ENCODE results near the gene TMEM240. TPM values are rescaled to one million over a fixed set of nuclear protein-coding genes. Genes with fewer than 3 reads are reported as not detected.

Gene TMEM240
- total and polyA plus RNA-seq, 2 experiments from 2014 or later = 1.8 to 5.1 TPM

DNA sequence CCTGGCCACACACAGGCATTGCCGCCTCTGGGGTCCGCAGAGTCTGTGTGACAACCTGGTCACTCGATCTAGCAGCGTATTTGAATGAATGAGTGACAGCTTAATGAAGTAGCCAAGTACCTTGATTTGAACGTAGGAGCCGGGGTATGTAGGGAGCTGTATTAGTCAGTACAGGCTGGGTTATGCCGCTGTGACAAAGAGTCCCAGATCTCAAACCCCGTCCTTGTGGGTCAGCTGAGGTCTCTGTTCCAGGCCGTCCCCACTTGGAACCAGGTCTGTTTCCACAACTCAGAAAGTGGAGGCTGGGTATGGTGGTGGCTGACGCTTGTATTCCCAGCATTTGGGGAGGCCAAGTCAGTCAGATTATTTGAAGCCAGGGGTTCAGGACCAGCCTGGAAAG lies 48.8 kb downstream of the TMEM240 start:
- Histone ChIP-seq H3K4me3 (no peak overlapping the region), H4K20me1 (replicated peaks; ENCODE audit: insufficient read depth) (peaks cover 8% of the 10 kb centered on the region), H3K27ac (ENCODE audit: low read depth) (no peak overlapping the region), H2AFZ (no peak overlapping the region), H3K79me2 (replicated peaks; ENCODE audit: insufficient read depth) (no peaks in the 10 kb centered on the region), H3K27me3 (ENCODE audit: insufficient read depth) (no peaks in the 10 kb centered on the region), H3K36me3 (ENCODE audit: insufficient read depth) (peaks cover 15% of the 10 kb centered on the region), H3K9me2 (ENCODE audit: insufficient read depth) (no peaks in the 10 kb centered on the region), H3K4me2 (no peak overlapping the region), H3F3A (replicated peaks; ENCODE audit: low read depth) (0 out of 2 replicates have a peak, but pooled peaks cover 10% of the 10 kb centered on the region), H3K4me1 (ENCODE audit: insufficient read depth) (no peaks in the 10 kb centered on the region)
- DNase-seq (ENCODE audit: low spot score) (no peak), ATAC-seq (no peak)
- Mint-ChIP-seq H3K4me3 (no peak overlapping the region), H3K27me3 (ENCODE audit: insufficient read depth, low read depth, poor library complexity) (peaks cover 2% of the 10 kb centered on the region), H3K4me1 (no peaks in the 10 kb centered on the region; the same call in 2 of the 3 replicates), H3K9me3 (no peaks in the 10 kb centered on the region; the same call in 2 of the 3 replicates), H3K36me3 (ENCODE audit: low read depth) (peaks cover 66% of the 10 kb centered on the region), H3K27ac (no peak overlapping the region)
- TF ChIP-seq ZNF331 (CRISPR knock-in tag; IDR thresholded peaks at IDR 0.05; ENCODE audit: low read depth) = no peak
- no peak for TF ChIP-seq STAT1 (IDR thresholded peaks at IDR 0.05; ENCODE audit: unreplicated experiment)
- no peak for TF ChIP-seq POLR2AphosphoS5 (IDR thresholded peaks at IDR 0.05; ENCODE audit: low read depth)
- TF ChIP-seq, protein P1, sequence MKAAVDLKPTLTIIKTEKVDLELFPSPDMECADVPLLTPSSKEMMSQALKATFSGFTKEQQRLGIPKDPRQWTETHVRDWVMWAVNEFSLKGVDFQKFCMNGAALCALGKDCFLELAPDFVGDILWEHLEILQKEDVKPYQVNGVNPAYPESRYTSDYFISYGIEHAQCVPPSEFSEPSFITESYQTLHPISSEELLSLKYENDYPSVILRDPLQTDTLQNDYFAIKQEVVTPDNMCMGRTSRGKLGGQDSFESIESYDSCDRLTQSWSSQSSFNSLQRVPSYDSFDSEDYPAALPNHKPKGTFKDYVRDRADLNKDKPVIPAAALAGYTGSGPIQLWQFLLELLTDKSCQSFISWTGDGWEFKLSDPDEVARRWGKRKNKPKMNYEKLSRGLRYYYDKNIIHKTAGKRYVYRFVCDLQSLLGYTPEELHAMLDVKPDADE (IDR thresholded peaks at IDR 0.05) = no peak
- TF ChIP-seq, protein P2, sequence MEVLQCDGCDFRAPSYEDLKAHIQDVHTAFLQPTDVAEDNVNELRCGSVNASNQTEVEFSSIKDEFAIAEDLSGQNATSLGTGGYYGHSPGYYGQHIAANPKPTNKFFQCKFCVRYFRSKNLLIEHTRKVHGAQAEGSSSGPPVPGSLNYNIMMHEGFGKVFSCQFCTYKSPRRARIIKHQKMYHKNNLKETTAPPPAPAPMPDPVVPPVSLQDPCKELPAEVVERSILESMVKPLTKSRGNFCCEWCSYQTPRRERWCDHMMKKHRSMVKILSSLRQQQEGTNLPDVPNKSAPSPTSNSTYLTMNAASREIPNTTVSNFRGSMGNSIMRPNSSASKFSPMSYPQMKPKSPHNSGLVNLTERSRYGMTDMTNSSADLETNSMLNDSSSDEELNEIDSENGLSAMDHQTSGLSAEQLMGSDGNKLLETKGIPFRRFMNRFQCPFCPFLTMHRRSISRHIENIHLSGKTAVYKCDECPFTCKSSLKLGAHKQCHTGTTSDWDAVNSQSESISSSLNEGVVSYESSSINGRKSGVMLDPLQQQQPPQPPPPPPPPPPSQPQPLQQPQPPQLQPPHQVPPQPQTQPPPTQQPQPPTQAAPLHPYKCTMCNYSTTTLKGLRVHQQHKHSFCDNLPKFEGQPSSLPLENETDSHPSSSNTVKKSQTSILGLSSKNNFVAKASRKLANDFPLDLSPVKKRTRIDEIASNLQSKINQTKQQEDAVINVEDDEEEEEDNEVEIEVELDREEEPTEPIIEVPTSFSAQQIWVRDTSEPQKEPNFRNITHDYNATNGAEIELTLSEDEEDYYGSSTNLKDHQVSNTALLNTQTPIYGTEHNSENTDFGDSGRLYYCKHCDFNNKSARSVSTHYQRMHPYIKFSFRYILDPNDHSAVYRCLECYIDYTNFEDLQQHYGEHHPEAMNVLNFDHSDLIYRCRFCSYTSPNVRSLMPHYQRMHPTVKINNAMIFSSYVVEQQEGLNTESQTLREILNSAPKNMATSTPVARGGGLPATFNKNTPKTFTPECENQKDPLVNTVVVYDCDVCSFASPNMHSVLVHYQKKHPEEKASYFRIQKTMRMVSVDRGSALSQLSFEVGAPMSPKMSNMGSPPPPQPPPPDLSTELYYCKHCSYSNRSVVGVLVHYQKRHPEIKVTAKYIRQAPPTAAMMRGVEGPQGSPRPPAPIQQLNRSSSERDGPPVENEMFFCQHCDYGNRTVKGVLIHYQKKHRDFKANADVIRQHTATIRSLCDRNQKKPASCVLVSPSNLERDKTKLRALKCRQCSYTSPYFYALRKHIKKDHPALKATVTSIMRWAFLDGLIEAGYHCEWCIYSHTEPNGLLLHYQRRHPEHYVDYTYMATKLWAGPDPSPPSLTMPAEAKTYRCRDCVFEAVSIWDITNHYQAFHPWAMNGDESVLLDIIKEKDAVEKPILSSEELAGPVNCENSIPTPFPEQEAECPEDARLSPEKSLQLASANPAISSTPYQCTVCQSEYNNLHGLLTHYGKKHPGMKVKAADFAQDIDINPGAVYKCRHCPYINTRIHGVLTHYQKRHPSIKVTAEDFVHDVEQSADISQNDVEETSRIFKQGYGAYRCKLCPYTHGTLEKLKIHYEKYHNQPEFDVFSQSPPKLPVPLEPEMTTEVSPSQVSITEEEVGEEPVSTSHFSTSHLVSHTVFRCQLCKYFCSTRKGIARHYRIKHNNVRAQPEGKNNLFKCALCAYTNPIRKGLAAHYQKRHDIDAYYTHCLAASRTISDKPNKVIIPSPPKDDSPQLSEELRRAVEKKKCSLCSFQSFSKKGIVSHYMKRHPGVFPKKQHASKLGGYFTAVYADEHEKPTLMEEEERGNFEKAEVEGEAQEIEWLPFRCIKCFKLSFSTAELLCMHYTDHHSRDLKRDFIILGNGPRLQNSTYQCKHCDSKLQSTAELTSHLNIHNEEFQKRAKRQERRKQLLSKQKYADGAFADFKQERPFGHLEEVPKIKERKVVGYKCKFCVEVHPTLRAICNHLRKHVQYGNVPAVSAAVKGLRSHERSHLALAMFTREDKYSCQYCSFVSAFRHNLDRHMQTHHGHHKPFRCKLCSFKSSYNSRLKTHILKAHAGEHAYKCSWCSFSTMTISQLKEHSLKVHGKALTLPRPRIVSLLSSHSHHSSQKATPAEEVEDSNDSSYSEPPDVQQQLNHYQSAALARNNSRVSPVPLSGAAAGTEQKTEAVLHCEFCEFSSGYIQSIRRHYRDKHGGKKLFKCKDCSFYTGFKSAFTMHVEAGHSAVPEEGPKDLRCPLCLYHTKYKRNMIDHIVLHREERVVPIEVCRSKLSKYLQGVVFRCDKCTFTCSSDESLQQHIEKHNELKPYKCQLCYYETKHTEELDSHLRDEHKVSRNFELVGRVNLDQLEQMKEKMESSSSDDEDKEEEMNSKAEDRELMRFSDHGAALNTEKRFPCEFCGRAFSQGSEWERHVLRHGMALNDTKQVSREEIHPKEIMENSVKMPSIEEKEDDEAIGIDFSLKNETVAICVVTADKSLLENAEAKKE (CRISPR knock-in tag; IDR thresholded peaks at IDR 0.05) = no peak
- TF ChIP-seq EZH2phosphoT487 (IDR thresholded peaks at IDR 0.05; ENCODE audit: unreplicated experiment) = no peak
- TF ChIP-seq, protein P3, sequence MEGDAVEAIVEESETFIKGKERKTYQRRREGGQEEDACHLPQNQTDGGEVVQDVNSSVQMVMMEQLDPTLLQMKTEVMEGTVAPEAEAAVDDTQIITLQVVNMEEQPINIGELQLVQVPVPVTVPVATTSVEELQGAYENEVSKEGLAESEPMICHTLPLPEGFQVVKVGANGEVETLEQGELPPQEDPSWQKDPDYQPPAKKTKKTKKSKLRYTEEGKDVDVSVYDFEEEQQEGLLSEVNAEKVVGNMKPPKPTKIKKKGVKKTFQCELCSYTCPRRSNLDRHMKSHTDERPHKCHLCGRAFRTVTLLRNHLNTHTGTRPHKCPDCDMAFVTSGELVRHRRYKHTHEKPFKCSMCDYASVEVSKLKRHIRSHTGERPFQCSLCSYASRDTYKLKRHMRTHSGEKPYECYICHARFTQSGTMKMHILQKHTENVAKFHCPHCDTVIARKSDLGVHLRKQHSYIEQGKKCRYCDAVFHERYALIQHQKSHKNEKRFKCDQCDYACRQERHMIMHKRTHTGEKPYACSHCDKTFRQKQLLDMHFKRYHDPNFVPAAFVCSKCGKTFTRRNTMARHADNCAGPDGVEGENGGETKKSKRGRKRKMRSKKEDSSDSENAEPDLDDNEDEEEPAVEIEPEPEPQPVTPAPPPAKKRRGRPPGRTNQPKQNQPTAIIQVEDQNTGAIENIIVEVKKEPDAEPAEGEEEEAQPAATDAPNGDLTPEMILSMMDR (conservative IDR thresholded peaks at IDR 0.05; ENCODE audit: low read depth in 2 of 2) = no peak
